ENCODE measurements around the gene KCTD8. TPM values are rescaled to one million over a fixed set of nuclear protein-coding genes. Genes with fewer than 3 reads are reported as not detected.

Gene KCTD8
- total RNA-seq, 1 donor from 2014 or later = not detected

DNA sequence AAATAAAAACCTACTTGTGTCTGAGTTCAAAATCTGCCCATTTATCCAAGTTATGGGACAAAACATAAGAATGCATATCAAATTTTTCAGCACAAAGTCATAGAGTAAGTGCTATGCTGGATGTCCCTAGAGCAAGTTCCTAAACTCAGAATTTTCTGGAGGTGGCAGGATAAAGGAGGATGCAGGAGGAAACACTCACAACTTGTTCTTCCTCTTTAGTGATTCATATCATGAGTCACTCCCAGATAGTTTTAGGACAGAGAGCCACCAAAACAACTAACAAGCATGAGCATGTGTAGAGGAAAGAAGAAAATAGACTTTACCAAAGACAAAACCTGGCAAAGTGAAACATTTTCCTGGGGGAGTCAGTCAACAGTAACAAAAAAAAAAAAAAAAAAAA is 302.7 kb downstream of the KCTD8 start:
- Mint-ChIP-seq H3K36me3 (ENCODE audit: unreplicated experiment) (no peaks in the 10 kb centered on the region), H3K9me3 (ENCODE audit: unreplicated experiment) (peaks cover 18% of the 10 kb centered on the region), H3K4me1 (ENCODE audit: unreplicated experiment) (peaks cover 10% of the 10 kb centered on the region), H3K27me3 (ENCODE audit: unreplicated experiment) (no peaks in the 10 kb centered on the region), H3K27ac (ENCODE audit: unreplicated experiment) (no peak overlapping the region), H3K4me3 (ENCODE audit: unreplicated experiment) (no peak overlapping the region)
- DNase-seq (ENCODE audit: extremely low spot score, unreplicated experiment) = no peak
- TF ChIP-seq, protein P1, sequence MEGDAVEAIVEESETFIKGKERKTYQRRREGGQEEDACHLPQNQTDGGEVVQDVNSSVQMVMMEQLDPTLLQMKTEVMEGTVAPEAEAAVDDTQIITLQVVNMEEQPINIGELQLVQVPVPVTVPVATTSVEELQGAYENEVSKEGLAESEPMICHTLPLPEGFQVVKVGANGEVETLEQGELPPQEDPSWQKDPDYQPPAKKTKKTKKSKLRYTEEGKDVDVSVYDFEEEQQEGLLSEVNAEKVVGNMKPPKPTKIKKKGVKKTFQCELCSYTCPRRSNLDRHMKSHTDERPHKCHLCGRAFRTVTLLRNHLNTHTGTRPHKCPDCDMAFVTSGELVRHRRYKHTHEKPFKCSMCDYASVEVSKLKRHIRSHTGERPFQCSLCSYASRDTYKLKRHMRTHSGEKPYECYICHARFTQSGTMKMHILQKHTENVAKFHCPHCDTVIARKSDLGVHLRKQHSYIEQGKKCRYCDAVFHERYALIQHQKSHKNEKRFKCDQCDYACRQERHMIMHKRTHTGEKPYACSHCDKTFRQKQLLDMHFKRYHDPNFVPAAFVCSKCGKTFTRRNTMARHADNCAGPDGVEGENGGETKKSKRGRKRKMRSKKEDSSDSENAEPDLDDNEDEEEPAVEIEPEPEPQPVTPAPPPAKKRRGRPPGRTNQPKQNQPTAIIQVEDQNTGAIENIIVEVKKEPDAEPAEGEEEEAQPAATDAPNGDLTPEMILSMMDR (IDR thresholded peaks at IDR 0.05) = no peak

DNA sequence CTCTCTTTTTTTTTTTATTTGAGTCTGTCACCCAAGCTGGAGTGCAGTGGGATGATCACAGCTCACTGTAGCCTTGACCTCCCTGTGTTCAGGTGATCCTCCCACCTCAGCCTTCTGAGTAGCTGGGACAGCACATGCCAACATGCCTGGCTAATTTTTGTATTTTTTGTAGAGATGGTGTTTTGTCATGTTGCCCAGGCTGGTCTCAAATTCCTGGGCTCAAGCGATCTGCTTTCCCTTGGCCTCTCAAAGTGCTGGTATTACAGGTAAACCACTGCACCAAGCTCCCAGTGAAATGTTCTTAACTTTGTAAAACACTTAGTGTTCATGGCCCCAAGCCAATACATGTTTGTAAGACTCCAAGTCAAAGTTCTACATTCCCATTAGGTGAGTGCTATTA is 316.1 kb downstream of the KCTD8 start:
- peaks cover 6% of the 10 kb centered on the region for H3K9me3 Mint-ChIP-seq (ENCODE audit: unreplicated experiment)
- H3K4me3 Mint-ChIP-seq (ENCODE audit: unreplicated experiment) = no peak overlapping the region
- TF ChIP-seq, protein P1 (IDR thresholded peaks at IDR 0.05) = no peak
- H3K27ac Mint-ChIP-seq (ENCODE audit: unreplicated experiment) = no peak overlapping the region
- H3K27me3 Mint-ChIP-seq (ENCODE audit: unreplicated experiment) = no peaks in the 10 kb centered on the region
- H3K36me3 Mint-ChIP-seq (ENCODE audit: unreplicated experiment) = no peaks in the 10 kb centered on the region
- no peak for DNase-seq (ENCODE audit: extremely low spot score, unreplicated experiment)
- no peaks in the 10 kb centered on the region for H3K4me1 Mint-ChIP-seq (ENCODE audit: unreplicated experiment)

Other genes starting within 250 kb of the KCTD8 start
- gene YIPF7, start 202.8 kb upstream of the KCTD8 start, total RNA-seq = not detected in 2 replicates
- gene GUF1, start 229.6 kb upstream of the KCTD8 start, total RNA-seq = 18.5 and 20.7 TPM in 2 replicates